Measurements from ENCODE around the gene PTK7.
A peak's percentile ranks its signal among the peaks of the same experiment; 100 is the strongest.

PTK7 gene

DNA sequence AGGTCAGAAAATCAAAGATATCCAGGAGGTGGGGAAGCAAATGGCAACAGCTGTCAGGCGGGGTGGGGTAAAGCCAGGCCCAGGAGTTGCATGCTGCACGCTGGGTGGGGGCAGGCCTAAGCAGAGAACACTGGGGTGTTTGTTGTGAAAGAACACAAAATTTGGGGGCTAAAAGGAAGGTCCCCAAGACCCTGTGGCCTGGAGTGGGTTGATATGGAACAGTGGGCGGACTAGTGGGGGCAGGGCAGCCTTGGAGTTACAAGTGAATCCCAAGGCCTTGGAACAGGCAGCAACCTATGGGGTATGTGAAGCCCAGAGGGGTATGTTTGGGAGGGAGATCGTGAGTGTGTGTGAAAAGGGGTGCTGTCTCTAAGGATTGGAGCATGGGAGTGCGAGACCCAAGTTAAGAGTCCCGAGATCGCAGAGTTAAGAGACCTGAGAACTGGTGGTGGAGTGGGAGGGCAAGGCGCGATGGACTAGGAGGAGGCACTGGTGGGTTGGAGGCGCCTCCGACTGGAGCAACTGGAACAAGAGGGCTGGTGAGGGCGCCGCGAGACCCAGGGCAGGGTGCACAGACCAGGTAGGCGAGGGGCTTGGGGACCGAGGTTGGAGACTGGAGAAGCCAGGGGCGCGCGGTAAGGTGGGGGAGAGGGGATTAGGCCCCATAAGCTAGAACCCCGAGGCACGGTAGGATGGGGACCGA lies 23.1 kb upstream of the PTK7 start:
- Histone ChIP-seq H3K79me2 (peaks cover 3% of the 10 kb centered on the region), H3K36me3 (ENCODE audit: control insufficient read depth, insufficient read depth, low read length) (no peaks in the 10 kb centered on the region), H3K27ac (peak overlapping the region; percentile 75), H3K27me3 (ENCODE audit: control insufficient read depth, insufficient read depth, low read length) (no peaks in the 10 kb centered on the region), H3K4me3 (ENCODE audit: low read depth, low read length) (peak overlapping the region; percentile 73), H3K4me2 (ENCODE audit: low read length) (peak overlapping the region; percentile 96), H3K9ac (peak overlapping the region; percentile 46), H3K4me1 (peaks cover 31% of the 10 kb centered on the region), H2AFZ (peak overlapping the region; percentile 89), H3K9me3 (ENCODE audit: control insufficient read depth, low read length) (no peaks in the 10 kb centered on the region)
- TF ChIP-seq, protein P1, sequence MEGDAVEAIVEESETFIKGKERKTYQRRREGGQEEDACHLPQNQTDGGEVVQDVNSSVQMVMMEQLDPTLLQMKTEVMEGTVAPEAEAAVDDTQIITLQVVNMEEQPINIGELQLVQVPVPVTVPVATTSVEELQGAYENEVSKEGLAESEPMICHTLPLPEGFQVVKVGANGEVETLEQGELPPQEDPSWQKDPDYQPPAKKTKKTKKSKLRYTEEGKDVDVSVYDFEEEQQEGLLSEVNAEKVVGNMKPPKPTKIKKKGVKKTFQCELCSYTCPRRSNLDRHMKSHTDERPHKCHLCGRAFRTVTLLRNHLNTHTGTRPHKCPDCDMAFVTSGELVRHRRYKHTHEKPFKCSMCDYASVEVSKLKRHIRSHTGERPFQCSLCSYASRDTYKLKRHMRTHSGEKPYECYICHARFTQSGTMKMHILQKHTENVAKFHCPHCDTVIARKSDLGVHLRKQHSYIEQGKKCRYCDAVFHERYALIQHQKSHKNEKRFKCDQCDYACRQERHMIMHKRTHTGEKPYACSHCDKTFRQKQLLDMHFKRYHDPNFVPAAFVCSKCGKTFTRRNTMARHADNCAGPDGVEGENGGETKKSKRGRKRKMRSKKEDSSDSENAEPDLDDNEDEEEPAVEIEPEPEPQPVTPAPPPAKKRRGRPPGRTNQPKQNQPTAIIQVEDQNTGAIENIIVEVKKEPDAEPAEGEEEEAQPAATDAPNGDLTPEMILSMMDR (IDR thresholded peaks at IDR 0.05): no peak

DNA sequence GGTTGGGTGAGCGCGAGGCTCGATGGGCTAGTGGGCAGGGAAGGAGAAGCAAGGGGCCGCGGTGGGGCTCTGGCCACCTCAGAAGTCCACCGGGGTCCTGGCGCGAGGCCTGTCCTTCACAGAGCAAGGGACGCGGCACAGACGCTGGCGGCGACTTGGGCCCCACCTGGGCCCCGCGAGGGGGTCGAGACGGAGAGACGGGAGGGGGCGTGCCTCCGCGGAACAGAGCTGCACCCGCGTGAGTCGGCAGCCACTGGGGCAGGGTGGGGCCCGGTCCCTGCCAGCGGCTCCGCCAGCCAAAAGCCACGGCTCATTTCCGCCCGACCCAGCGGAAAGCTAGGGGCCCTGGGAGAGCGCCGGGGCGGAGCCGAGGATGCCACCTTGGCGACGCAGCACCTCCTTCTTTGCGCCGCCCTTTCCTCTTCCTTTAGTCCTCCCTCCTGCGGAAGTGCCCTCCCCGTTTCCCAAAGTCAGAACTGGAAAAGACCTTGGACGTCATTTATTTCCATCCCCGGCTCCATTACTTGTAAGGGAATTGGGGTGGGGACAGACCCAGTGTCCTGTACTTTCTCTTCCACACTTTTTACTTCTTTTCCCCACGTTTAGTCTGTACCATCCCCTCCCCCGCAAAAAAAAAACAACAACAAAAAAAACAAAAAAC lies 22.4 kb upstream of the PTK7 start, which contains the start of gene CUL7:
Gene CUL7 (minus strand): TSS at position 307 of the 661 bp plus-strand sequence. CDS start 1,063 bp downstream, outside the sequence.
- peak within 1 kb of the TSS; percentile 75 for H3K27ac ChIP-seq
- no peaks in the 10 kb centered on the region for H3K27me3 ChIP-seq (ENCODE audit: control insufficient read depth, insufficient read depth, low read length)
- H3K9me3 ChIP-seq (ENCODE audit: control insufficient read depth, low read length): no peaks in the 10 kb centered on the region
- TF ChIP-seq, protein P1 (IDR thresholded peaks at IDR 0.05): no peak
- peak within 1 kb of the TSS; percentile 73 for H3K4me3 ChIP-seq (ENCODE audit: low read depth, low read length)
- H3K36me3 ChIP-seq (ENCODE audit: control insufficient read depth, insufficient read depth, low read length): no peaks in the 10 kb centered on the region
- peak within 1 kb of the TSS; percentile 46 for H3K9ac ChIP-seq
- H3K4me2 ChIP-seq (ENCODE audit: low read length): peak within 1 kb of the TSS; percentile 96
- peaks cover 36% of the 10 kb centered on the region for H3K4me1 ChIP-seq
- peaks cover 8% of the 10 kb centered on the region for H3K79me2 ChIP-seq
- H2AFZ ChIP-seq: peak within 1 kb of the TSS; percentile 89

DNA sequence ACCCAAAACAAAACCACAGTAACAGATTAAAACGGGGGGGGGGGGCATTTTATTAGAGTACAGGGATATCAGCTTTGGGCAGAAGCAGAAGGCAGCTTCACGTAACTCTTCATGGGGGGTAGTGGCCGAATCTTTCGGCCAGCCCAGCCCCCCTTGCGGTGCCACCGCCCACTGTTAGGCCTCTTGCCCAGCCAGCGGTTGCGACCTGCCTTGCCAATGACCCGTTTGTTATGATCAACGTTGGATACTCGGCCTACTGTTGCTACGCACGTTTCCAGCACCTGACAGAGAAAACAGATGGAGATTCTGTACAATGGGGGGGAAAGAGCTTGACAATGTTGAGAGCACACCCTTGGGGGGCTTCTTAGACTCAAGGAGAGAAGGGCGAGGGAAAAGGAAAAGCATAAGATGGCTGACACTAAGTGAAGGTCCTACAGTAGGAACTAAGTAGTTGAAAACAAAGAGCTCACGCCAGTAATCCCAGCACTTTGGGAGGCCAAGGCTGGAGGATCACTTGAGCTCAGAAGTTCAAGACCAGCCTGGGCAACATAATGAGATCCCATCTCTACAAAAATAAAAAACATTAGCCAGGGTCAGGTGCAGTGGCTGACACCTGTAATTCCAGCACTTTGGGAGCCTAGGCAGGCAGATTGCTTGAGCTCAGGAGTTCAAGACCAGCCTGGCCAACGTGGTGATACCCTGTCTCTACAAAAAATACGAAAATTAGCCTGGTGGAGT lies 21.7 kb upstream of the PTK7 start:
- TF ChIP-seq, protein P1 (IDR thresholded peaks at IDR 0.05): no peak
- peaks cover 13% of the 10 kb centered on the region for H3K79me2 ChIP-seq
- H3K36me3 ChIP-seq (ENCODE audit: control insufficient read depth, insufficient read depth, low read length): no peaks in the 10 kb centered on the region
- peak overlapping the region; percentile 75 for H3K27ac ChIP-seq
- H3K9me3 ChIP-seq (ENCODE audit: control insufficient read depth, low read length): no peaks in the 10 kb centered on the region
- H3K4me2 ChIP-seq (ENCODE audit: low read length): peak overlapping the region; percentile 96
- peak overlapping the region; percentile 89 for H2AFZ ChIP-seq
- peaks cover 37% of the 10 kb centered on the region for H3K4me1 ChIP-seq
- H3K9ac ChIP-seq: no peak overlapping the region
- no peaks in the 10 kb centered on the region for H3K27me3 ChIP-seq (ENCODE audit: control insufficient read depth, insufficient read depth, low read length)
- H3K4me3 ChIP-seq (ENCODE audit: low read depth, low read length): peak overlapping the region; percentile 73

- H2AFZ ChIP-seq: no peak overlapping the region
- peak overlapping the region; percentile 40 for H3K4me2 ChIP-seq (ENCODE audit: low read length)
- H3K4me1 ChIP-seq: peaks cover 42% of the 10 kb centered on the region
- H3K27ac ChIP-seq: peak overlapping the region; percentile 75
- H3K4me3 ChIP-seq (ENCODE audit: low read depth, low read length): no peak overlapping the region
- H3K36me3 ChIP-seq (ENCODE audit: control insufficient read depth, insufficient read depth, low read length): no peaks in the 10 kb centered on the region
- no peaks in the 10 kb centered on the region for H3K9me3 ChIP-seq (ENCODE audit: control insufficient read depth, low read length)
- H3K27me3 ChIP-seq (ENCODE audit: control insufficient read depth, insufficient read depth, low read length): no peaks in the 10 kb centered on the region
- peaks cover 15% of the 10 kb centered on the region for H3K79me2 ChIP-seq
- no peak overlapping the region for H3K9ac ChIP-seq
- TF ChIP-seq, protein P1 (IDR thresholded peaks at IDR 0.05): no peak
Observed at GRCh38 chr6:43055966-43056365, 20.1 kb upstream of the PTK7 start.

All from parathyroid adenoma (tissue), 2 donors.